GM12878 (cell line): ENCODE data around the gene CIROP. TPM values are rescaled to one million over a fixed set of nuclear protein-coding genes. Genes with fewer than 3 reads are reported as not detected.

ENCODE experiments used
- ATF7 ChIP-seq: fragments of 450-650 bp; IDR thresholded peaks from 2 replicates; pipeline ENCODE4 v1.6.1; 2016; ENCODE audit warnings: low read depth, mild to moderate bottlenecking
- BCL11A ChIP-seq: IDR thresholded peaks from 2 replicates; pipeline ENCODE4 v1.6.1; 2011; ENCODE audit warnings: low read depth, low read length
- CREM ChIP-seq: IDR thresholded peaks from 2 replicates; pipeline ENCODE4 v1.6.1; 2014; ENCODE audit warnings: antibody characterized with exemption, low read depth
- EED ChIP-seq: sonication (generic); IDR thresholded peaks from 2 replicates; pipeline ENCODE4 v1.6.1; 2016; ENCODE audit warnings: antibody characterized with exemption, low read depth
- FOXK2 ChIP-seq: fragments of 450-650 bp; IDR thresholded peaks from 2 replicates; pipeline ENCODE4 v1.6.1; 2017; ENCODE audit warnings: mild to moderate bottlenecking, moderate library complexity
- FOXM1 ChIP-seq: IDR thresholded peaks from 2 replicates; pipeline ENCODE4 v1.6.1; 2012; ENCODE audit warnings: low read depth, mild to moderate bottlenecking, inconsistent platforms, low read length, moderate library complexity
- GATAD2B ChIP-seq: fragments of 450-650 bp; conservative IDR thresholded peaks from 2 replicates; pipeline ENCODE4 v1.6.1; 2017; ENCODE audit warnings: low read depth, mild to moderate bottlenecking, moderate library complexity
- KAT2A ChIP-seq: conservative IDR thresholded peaks from 2 replicates; pipeline ENCODE4 v1.6.1; 2011; ENCODE audit warnings: low read depth, low read length; ENCODE audit not compliant: control insufficient read depth
- MTA3 ChIP-seq: IDR thresholded peaks from 2 replicates; pipeline ENCODE4 v1.6.1; 2012; ENCODE audit warnings: low read length, inconsistent platforms, borderline replicate concordance
- MYC ChIP-seq: IDR thresholded peaks from 2 replicates; pipeline ENCODE4 v1.6.1; 2011; ENCODE audit warnings: mild to moderate bottlenecking, low read length, moderate library complexity, inconsistent platforms; ENCODE audit not compliant: insufficient read depth, insufficient replicate concordance, insufficient read length, severe bottlenecking
- PAX5 ChIP-seq: IDR thresholded peaks from 2 replicates; pipeline ENCODE4 v1.6.1; 2011; ENCODE audit warnings: low read depth, low read length, borderline replicate concordance
- POLR2A ChIP-seq: IDR thresholded peaks from 2 replicates; pipeline ENCODE4 v1.6.1; 2011; ENCODE audit warnings: low read depth, mild to moderate bottlenecking, low read length
- POU2F2 ChIP-seq: IDR thresholded peaks from 3 replicates; pipeline ENCODE4 v1.6.1; 2011; ENCODE audit warnings: low read depth, mild to moderate bottlenecking, low read length, borderline replicate concordance
- RAD21 ChIP-seq: IDR thresholded peaks from 2 replicates; pipeline ENCODE4 v1.6.1; 2011; ENCODE audit warnings: mild to moderate bottlenecking, low read depth, low read length, moderate library complexity; ENCODE audit not compliant: insufficient read depth
- RELA ChIP-seq: fragments of 450-650 bp; IDR thresholded peaks from 2 replicates; pipeline ENCODE4 v1.8.0; 2014; ENCODE audit warnings: borderline replicate concordance; ENCODE audit not compliant: partially characterized antibody
- SMAD1 ChIP-seq: fragments of 450-650 bp; IDR thresholded peaks from 2 replicates; pipeline ENCODE4 v1.6.1; 2018; ENCODE audit warnings: mild to moderate bottlenecking, low read depth; ENCODE audit not compliant: partially characterized antibody
- SMARCA5 ChIP-seq: fragments of 450-650 bp; IDR thresholded peaks from 2 replicates; pipeline ENCODE4 v1.6.1; 2017; ENCODE audit warnings: mild to moderate bottlenecking
- SUZ12 ChIP-seq: fragments of 200-600 bp; sonication (generic); IDR thresholded peaks from one replicate; pipeline ENCODE4 v1.6.1; 2018; ENCODE audit warnings: antibody characterized with exemption, mild to moderate bottlenecking; ENCODE audit not compliant: unreplicated experiment
- YY1 ChIP-seq: IDR thresholded peaks from 2 replicates; pipeline ENCODE4 v1.6.1; 2011; ENCODE audit warnings: low read depth, mild to moderate bottlenecking, low read length
- polyA plus RNA-seq, 11 experiments: library from polyadenylated mRNA; depleted of rRNA in 4 of 11; unstranded in 6 of 11; stranded (reverse) in 5 of 11; fragments of >200 nt; fragmentation: Nextera tagmentation in 4 of 11; fragmentation: Illumina TruSeq in 1 of 11; extraction: Ambion mirVana in 4 of 11; extraction: Trizol in 1 of 11; gene quantifications; 1 replicate in 1 of 11; 2 replicates in 10 of 11; pipeline versions ENCODE4 v1.2.1 to v1.2.3, GENCODE V29; 2011 to 2016; ENCODE audit warnings: inconsistent platforms in 2 of 11, missing spikeins in 2 of 11, low read depth in 1 of 11
- total RNA-seq, 4 experiments: library from RNA; depleted of rRNA in 3 of 4; stranded (reverse); fragments of >200 nt in 3 of 4; fragmentation: Illumina TruSeq in 1 of 4; extraction: Trizol in 1 of 4; gene quantifications; 2 replicates each; pipeline versions ENCODE4 v1.2.1 to v1.2.3, GENCODE V29; 2013 to 2021
- TF ChIP-seq, protein P1 (sequence below): fragments of 450-650 bp; IDR thresholded peaks from 2 replicates; pipeline ENCODE4 v1.6.1; 2017; ENCODE audit warnings: mild to moderate bottlenecking
- TF ChIP-seq, protein P2 (sequence below): fragments of 450-650 bp; formaldehyde crosslinking; IDR thresholded peaks from 2 replicates; pipeline ENCODE4 v1.4.0; 2020; ENCODE audit warnings: mild to moderate bottlenecking, moderate library complexity
- TF ChIP-seq, protein P3 (sequence below): IDR thresholded peaks from 2 replicates; pipeline ENCODE4 v1.6.1; 2011; ENCODE audit warnings: borderline replicate concordance, low read depth, mild to moderate bottlenecking, moderate library complexity, low read length; ENCODE audit not compliant: insufficient read depth, poor library complexity, severe bottlenecking

The CIROP gene
- total and polyA plus RNA-seq, 10 of the 15 experiments (the other 5 are each of a cell fraction or from before 2014, with no cell fraction given): not detected

DNA sequence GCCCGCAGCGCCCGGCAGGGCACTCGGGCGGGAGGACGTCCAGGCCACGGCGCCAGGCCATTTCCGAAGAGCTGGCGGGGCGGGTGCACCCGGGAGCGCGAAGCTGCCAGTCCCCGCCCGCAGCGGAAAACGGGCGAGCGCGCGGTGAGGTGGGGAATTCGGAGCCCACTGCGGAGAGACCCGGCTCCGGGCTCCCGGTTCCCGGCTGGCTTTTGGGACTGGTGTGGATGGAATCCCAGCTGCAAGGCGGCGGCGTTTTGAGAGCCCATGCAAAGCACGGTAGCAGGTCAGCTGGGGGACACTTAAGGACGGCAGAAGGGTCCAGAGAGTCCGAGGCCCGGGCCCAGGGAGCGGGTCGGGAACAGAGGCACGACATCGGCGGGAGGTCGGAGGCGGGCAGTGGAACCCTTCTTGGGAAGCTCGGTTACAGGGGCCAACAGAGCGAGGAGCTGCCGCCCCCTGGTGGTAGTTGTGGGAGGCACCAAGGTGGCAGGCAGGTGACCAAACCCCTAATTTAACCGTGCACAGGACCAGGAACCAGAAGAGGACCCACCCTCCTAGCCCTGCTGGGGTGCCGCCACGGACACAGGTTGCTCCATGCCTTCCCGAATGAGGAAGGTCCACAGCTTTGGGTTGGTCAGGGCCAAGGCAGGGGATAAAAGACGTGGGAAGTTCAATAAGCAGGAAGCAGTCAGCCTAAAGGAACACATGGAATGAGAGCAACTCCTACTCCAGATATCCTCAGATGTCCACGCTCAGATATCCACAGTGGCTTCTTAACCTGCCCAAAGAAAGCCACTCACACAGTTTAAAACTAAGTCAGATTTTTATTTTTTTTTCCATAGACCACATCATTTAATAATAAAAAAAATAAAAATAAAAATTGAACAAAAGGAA, 46.8 kb downstream of the CIROP start (continued):
- peak; percentile 64; the same call in 1 of the 2 replicates for TF ChIP-seq MTA3
- TF ChIP-seq SMARCA5: peak; percentile 23; the same call in 1 of the 2 replicates
- peak; percentile 68; the same call in 1 of the 2 replicates for TF ChIP-seq YY1
- TF ChIP-seq, protein P1, sequence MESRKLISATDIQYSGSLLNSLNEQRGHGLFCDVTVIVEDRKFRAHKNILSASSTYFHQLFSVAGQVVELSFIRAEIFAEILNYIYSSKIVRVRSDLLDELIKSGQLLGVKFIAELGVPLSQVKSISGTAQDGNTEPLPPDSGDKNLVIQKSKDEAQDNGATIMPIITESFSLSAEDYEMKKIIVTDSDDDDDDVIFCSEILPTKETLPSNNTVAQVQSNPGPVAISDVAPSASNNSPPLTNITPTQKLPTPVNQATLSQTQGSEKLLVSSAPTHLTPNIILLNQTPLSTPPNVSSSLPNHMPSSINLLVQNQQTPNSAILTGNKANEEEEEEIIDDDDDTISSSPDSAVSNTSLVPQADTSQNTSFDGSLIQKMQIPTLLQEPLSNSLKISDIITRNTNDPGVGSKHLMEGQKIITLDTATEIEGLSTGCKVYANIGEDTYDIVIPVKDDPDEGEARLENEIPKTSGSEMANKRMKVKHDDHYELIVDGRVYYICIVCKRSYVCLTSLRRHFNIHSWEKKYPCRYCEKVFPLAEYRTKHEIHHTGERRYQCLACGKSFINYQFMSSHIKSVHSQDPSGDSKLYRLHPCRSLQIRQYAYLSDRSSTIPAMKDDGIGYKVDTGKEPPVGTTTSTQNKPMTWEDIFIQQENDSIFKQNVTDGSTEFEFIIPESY: no peak
- TF ChIP-seq, protein P2, sequence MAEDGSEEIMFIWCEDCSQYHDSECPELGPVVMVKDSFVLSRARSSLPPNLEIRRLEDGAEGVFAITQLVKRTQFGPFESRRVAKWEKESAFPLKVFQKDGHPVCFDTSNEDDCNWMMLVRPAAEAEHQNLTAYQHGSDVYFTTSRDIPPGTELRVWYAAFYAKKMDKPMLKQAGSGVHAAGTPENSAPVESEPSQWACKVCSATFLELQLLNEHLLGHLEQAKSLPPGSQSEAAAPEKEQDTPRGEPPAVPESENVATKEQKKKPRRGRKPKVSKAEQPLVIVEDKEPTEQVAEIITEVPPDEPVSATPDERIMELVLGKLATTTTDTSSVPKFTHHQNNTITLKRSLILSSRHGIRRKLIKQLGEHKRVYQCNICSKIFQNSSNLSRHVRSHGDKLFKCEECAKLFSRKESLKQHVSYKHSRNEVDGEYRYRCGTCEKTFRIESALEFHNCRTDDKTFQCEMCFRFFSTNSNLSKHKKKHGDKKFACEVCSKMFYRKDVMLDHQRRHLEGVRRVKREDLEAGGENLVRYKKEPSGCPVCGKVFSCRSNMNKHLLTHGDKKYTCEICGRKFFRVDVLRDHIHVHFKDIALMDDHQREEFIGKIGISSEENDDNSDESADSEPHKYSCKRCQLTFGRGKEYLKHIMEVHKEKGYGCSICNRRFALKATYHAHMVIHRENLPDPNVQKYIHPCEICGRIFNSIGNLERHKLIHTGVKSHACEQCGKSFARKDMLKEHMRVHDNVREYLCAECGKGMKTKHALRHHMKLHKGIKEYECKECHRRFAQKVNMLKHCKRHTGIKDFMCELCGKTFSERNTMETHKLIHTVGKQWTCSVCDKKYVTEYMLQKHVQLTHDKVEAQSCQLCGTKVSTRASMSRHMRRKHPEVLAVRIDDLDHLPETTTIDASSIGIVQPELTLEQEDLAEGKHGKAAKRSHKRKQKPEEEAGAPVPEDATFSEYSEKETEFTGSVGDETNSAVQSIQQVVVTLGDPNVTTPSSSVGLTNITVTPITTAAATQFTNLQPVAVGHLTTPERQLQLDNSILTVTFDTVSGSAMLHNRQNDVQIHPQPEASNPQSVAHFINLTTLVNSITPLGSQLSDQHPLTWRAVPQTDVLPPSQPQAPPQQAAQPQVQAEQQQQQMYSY (CRISPR knock-in tag): no peak
- peak; percentile 16; the same call in 1 of the 3 replicates for TF ChIP-seq POU2F2
- no peak for TF ChIP-seq MYC
- peak; percentile 65; the same call in 1 of the 2 replicates for TF ChIP-seq PAX5
- TF ChIP-seq FOXM1: peak; percentile 32; the same call in 1 of the 2 replicates
- TF ChIP-seq, protein P3, sequence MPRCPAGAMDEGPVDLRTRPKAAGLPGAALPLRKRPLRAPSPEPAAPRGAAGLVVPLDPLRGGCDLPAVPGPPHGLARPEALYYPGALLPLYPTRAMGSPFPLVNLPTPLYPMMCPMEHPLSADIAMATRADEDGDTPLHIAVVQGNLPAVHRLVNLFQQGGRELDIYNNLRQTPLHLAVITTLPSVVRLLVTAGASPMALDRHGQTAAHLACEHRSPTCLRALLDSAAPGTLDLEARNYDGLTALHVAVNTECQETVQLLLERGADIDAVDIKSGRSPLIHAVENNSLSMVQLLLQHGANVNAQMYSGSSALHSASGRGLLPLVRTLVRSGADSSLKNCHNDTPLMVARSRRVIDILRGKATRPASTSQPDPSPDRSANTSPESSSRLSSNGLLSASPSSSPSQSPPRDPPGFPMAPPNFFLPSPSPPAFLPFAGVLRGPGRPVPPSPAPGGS: peak; percentile 80
- peak; percentile 28 for TF ChIP-seq RELA
- peak; percentile 37 for TF ChIP-seq GATAD2B
- no peak for TF ChIP-seq ATF7
- TF ChIP-seq RAD21: peak; percentile 78
- TF ChIP-seq FOXK2: 0 out of 2 replicates have a peak, but pooled peaks have one; percentile 32
- TF ChIP-seq BCL11A: 0 out of 2 replicates have a peak, but pooled peaks have one; percentile 4
- no peak for TF ChIP-seq SMAD1
- TF ChIP-seq SUZ12: no peak
- 0 out of 2 replicates have a peak, but pooled peaks have one; percentile 11 for TF ChIP-seq CREM
- peak; percentile 76; the same call in 1 of the 2 replicates for TF ChIP-seq EED
- no peak for TF ChIP-seq KAT2A
- TF ChIP-seq POLR2A: peak; percentile 74
